Astrocyte (in vitro differentiated cells and primary cell): ENCODE data around the gene SMOC2. TPM values are rescaled to one million over a fixed set of nuclear protein-coding genes. Genes with fewer than 3 reads are reported as not detected.

Source experiments
- DNase-seq: peaks from one replicate; pipeline ENCODE4 v3.0.0-alpha.2; 2010; ENCODE audit warnings: low read depth
- FAIRE-seq: peaks from 2 replicates; lab custom pipeline; 2011; peaks lifted over from hg19 to GRCh38; lab: Jason Lieb, UNC
- H2AFZ ChIP-seq: 2 replicates; pipeline ENCODE4 v1.6.0; 2012; ENCODE audit warnings: low read depth, low read length, inconsistent platforms
- H3K27ac ChIP-seq: 2 replicates; pipeline ENCODE4 v1.5.1; 2011; ENCODE audit warnings: low read depth, low read length, inconsistent platforms
- H3K27me3 ChIP-seq: 2 replicates; pipeline ENCODE4 v1.6.0; 2011; ENCODE audit warnings: low read length, inconsistent platforms; ENCODE audit not compliant: insufficient read depth
- H3K36me3 ChIP-seq: 2 replicates; pipeline ENCODE4 v1.5.1; 2011; ENCODE audit warnings: low read length, inconsistent platforms; ENCODE audit not compliant: insufficient read depth
- H3K4me1 ChIP-seq: 2 replicates; pipeline ENCODE4 v1.5.1; 2011; ENCODE audit warnings: low read length, inconsistent platforms; ENCODE audit not compliant: insufficient read depth
- H3K4me2 ChIP-seq: 2 replicates; pipeline ENCODE4 v1.6.0; 2012; ENCODE audit warnings: low read length, inconsistent platforms
- H3K4me3 ChIP-seq: 2 replicates; pipeline ENCODE4 v1.5.1; 2011; ENCODE audit warnings: low read depth, mild to moderate bottlenecking, low read length, inconsistent platforms; ENCODE audit not compliant: insufficient read depth
- H3K79me2 ChIP-seq: 2 replicates; pipeline ENCODE4 v1.6.0; 2012; ENCODE audit warnings: mild to moderate bottlenecking, low read length, inconsistent platforms; ENCODE audit not compliant: insufficient read depth
- H3K9ac ChIP-seq: 2 replicates; pipeline ENCODE4 v1.6.0; 2012; ENCODE audit warnings: mild to moderate bottlenecking, low read length, inconsistent platforms
- H3K9me3 ChIP-seq: 2 replicates; pipeline ENCODE4 v1.5.1; 2012; ENCODE audit warnings: low read depth, mild to moderate bottlenecking, low read length, inconsistent platforms; ENCODE audit not compliant: insufficient read depth
- H4K20me1 ChIP-seq: 2 replicates; pipeline ENCODE4 v1.6.0; 2012; ENCODE audit warnings: low read length, inconsistent platforms; ENCODE audit not compliant: insufficient read depth
- H3K27ac Mint-ChIP-seq: one replicate; pipeline ENCODE4 v1.8.0; 2021; ENCODE audit warnings: mild to moderate bottlenecking, mixed read lengths; ENCODE audit not compliant: unreplicated experiment
- H3K27me3 Mint-ChIP-seq: one replicate; pipeline ENCODE4 v1.8.0; 2021; ENCODE audit warnings: low read depth, mixed read lengths; ENCODE audit not compliant: unreplicated experiment
- H3K36me3 Mint-ChIP-seq: one replicate; pipeline ENCODE4 v1.8.0; 2021; ENCODE audit warnings: low read depth, mixed read lengths; ENCODE audit not compliant: unreplicated experiment
- H3K4me1 Mint-ChIP-seq: one replicate; pipeline ENCODE4 v1.8.0; 2021; ENCODE audit warnings: low read depth, mixed read lengths; ENCODE audit not compliant: unreplicated experiment
- H3K4me3 Mint-ChIP-seq: one replicate; pipeline ENCODE4 v1.8.0; 2021; ENCODE audit warnings: mild to moderate bottlenecking, moderate library complexity, mixed read lengths; ENCODE audit not compliant: unreplicated experiment
- H3K9me3 Mint-ChIP-seq: one replicate; pipeline ENCODE4 v1.8.0; 2021; ENCODE audit warnings: mild to moderate bottlenecking, mixed read lengths; ENCODE audit not compliant: unreplicated experiment
- EZH2 ChIP-seq: IDR thresholded peaks from 2 replicates; pipeline ENCODE4 v1.6.1; 2012; ENCODE audit warnings: mild to moderate bottlenecking, low read length, inconsistent platforms; ENCODE audit not compliant: insufficient read depth
- total RNA-seq: library from RNA; stranded (reverse); gene quantifications from 2 replicates; pipeline ENCODE4 v1.2.1, GENCODE V29; 2021
- TF ChIP-seq, protein P1 (sequence below): IDR thresholded peaks from 2 replicates; pipeline ENCODE4 v1.5.1; 2011; ENCODE audit warnings: low read depth, mild to moderate bottlenecking, inconsistent platforms, low read length, moderate library complexity; ENCODE audit not compliant: insufficient read depth

Gene SMOC2
- total RNA-seq, 1 donor from 2014 or later = 0.93 TPM

DNA sequence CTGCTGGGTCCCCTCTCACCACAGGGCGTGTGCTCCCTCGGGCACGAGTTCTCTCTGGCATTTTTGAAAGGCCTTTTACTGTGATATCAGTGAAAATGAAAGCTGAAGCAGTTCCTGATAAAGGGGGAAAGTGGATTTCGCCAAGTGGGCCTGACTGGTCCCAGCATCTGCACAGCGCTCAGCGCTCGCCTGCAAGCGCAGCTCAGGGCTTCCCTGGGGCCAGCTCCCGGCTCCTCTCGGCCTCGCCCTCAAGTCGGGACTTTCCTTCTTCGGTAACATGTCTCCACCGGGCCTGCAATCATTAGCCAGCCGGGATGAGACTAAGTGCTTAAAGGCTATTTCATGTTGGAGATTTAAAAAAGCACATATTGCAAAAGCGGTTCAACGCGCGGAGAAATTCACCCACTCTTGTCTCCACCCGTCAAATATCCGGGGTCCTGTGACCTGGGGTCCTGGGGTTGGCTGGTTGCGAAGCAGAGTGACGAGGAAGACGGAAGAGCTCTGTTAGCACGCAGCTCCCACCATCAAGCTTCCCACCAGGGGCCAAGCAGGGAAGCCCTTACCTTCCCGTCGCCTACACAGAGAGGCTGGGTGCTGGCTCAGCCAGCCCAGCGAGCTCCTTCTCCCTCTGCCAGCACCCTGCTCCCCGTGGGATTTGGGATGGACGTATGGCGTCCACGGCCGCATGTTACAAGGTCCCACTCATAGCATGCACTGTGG is 114.1 kb downstream of the SMOC2 start:
- H3K9me3 ChIP-seq = peaks cover 7% of the 10 kb centered on the region
- H3K27me3 ChIP-seq = no peaks in the 10 kb centered on the region
- TF ChIP-seq, protein P1, sequence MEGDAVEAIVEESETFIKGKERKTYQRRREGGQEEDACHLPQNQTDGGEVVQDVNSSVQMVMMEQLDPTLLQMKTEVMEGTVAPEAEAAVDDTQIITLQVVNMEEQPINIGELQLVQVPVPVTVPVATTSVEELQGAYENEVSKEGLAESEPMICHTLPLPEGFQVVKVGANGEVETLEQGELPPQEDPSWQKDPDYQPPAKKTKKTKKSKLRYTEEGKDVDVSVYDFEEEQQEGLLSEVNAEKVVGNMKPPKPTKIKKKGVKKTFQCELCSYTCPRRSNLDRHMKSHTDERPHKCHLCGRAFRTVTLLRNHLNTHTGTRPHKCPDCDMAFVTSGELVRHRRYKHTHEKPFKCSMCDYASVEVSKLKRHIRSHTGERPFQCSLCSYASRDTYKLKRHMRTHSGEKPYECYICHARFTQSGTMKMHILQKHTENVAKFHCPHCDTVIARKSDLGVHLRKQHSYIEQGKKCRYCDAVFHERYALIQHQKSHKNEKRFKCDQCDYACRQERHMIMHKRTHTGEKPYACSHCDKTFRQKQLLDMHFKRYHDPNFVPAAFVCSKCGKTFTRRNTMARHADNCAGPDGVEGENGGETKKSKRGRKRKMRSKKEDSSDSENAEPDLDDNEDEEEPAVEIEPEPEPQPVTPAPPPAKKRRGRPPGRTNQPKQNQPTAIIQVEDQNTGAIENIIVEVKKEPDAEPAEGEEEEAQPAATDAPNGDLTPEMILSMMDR = no peak
- no peak for TF ChIP-seq EZH2
- Mint-ChIP-seq H3K4me3 (no peak overlapping the region), H3K9me3 (peaks cover 11% of the 10 kb centered on the region), H3K27ac (no peak overlapping the region), H3K36me3 (peaks cover 2% of the 10 kb centered on the region), H3K27me3 (peaks cover 14% of the 10 kb centered on the region), H3K4me1 (no peaks in the 10 kb centered on the region)
- DNase-seq (no peak), FAIRE-seq (no peak)
- no peak overlapping the region for H3K4me3 ChIP-seq
- H3K27ac ChIP-seq = no peak overlapping the region
- H3K9ac ChIP-seq = no peak overlapping the region
- H3K79me2 ChIP-seq = no peaks in the 10 kb centered on the region
- no peaks in the 10 kb centered on the region for H3K36me3 ChIP-seq
- no peak overlapping the region for H3K4me2 ChIP-seq
- no peak overlapping the region for H2AFZ ChIP-seq
- H4K20me1 ChIP-seq = no peaks in the 10 kb centered on the region
- H3K4me1 ChIP-seq = no peaks in the 10 kb centered on the region

GRCh38 chr6:168555618-168556273 is 114.8 kb downstream of the SMOC2 start:
- Histone ChIP-seq H3K9ac (no peak overlapping the region), H2AFZ (no peak overlapping the region), H3K4me2 (no peak overlapping the region), H3K36me3 (no peaks in the 10 kb centered on the region), H3K4me3 (no peak overlapping the region), H4K20me1 (no peaks in the 10 kb centered on the region), H3K27me3 (no peaks in the 10 kb centered on the region), H3K27ac (no peak overlapping the region), H3K9me3 (peaks cover 7% of the 10 kb centered on the region), H3K79me2 (no peaks in the 10 kb centered on the region), H3K4me1 (no peaks in the 10 kb centered on the region)
- peaks cover 2% of the 10 kb centered on the region for H3K36me3 Mint-ChIP-seq
- DNase-seq = no peak
- FAIRE-seq = no peak
- H3K9me3 Mint-ChIP-seq = peaks cover 12% of the 10 kb centered on the region
- no peak overlapping the region for H3K4me3 Mint-ChIP-seq
- peaks cover 14% of the 10 kb centered on the region for H3K27me3 Mint-ChIP-seq
- TF ChIP-seq, protein P1 = no peak
- TF ChIP-seq EZH2 = no peak
- H3K4me1 Mint-ChIP-seq = no peaks in the 10 kb centered on the region
- H3K27ac Mint-ChIP-seq = no peak overlapping the region

DNA sequence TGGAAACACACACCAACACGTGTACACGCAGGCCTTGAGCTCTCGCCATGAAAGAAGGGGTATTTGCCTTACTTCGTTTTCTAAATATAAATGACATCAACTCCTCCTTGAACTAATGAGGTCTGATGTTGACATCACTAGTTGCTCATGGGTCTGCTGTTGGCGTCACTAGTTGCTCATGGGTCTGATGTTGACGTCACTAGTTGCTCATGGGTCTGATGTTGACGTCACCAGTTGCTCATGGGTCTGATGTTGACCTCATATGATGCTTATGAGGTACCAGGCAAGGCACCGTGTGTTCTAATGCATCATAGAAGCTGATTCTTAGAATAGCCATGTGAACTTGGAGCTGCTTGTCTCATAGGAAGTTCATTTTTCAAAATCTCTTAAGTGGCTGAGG is 116.5 kb downstream of the SMOC2 start:
- FAIRE-seq = no peak
- H3K27ac Mint-ChIP-seq = no peak overlapping the region
- Histone ChIP-seq H3K9ac (no peak overlapping the region), H3K27ac (no peak overlapping the region), H3K4me1 (no peaks in the 10 kb centered on the region), H3K27me3 (no peaks in the 10 kb centered on the region), H3K79me2 (no peaks in the 10 kb centered on the region), H3K36me3 (no peaks in the 10 kb centered on the region), H3K4me3 (no peak overlapping the region), H3K4me2 (no peak overlapping the region), H2AFZ (no peak overlapping the region), H3K9me3 (peaks cover 7% of the 10 kb centered on the region), H4K20me1 (no peaks in the 10 kb centered on the region)
- H3K4me3 Mint-ChIP-seq = no peak overlapping the region
- no peaks in the 10 kb centered on the region for H3K4me1 Mint-ChIP-seq
- H3K9me3 Mint-ChIP-seq = peaks cover 16% of the 10 kb centered on the region
- peaks cover 2% of the 10 kb centered on the region for H3K36me3 Mint-ChIP-seq
- peaks cover 14% of the 10 kb centered on the region for H3K27me3 Mint-ChIP-seq
- DNase-seq = no peak
- TF ChIP-seq, protein P1 = no peak
- TF ChIP-seq EZH2 = no peak
